Measurements from ENCODE around the gene SMYD5. TPM values are rescaled to one million over a fixed set of nuclear protein-coding genes. Genes with fewer than 3 reads are reported as not detected.
"Not testable (repeated sequence)": the region's sequence is repeated elsewhere in the genome, so short reads cannot be mapped to it uniquely, and the experiment has no call there.

SMYD5 gene
- total RNA-seq: 10 to 100 TPM; 41.5 to 44.9 TPM

DNA sequence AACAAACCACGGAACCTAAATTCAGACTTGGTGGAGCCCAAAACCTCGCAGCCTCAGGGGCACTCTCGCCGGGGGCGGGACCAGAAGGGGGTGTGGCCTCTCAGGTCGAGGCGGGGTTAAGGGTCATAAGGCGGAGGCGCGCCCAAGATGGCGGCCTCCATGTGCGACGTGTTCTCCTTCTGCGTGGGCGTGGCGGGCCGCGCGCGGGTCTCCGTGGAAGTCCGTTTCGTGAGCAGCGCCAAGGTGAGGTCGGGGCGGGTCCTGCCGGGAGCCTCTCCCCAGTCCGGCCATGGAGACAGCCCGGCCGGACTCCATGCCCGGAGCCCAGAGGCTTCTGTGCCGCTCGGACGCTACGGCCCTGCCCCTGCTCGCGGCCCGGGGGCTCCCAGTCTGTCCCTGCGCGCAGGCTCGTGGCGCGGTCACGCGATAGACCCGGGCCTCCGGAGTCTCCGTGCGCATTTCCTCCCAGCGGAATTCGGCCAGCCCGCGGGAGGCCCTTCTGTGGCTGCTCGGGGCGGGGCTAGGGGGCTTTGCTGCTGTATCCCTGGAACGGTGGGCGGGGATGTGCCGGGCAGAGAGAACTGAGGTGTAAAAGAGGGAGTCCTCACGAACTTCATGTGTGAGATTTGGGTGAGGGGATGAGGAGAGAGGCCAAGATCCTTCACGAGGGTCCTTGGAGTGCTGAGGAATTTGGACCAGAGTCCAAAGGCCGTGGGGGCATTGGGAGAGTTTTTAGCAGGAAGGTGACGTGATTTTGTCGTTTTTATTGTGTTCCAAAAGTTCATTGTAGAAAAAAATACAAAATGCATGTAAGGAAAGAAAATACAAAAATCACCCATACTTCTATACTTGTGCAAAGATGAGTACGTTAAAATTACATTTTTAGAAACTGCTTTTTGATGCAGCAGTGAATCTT lies at the start of gene SMYD5:
TSS of gene SMYD5 (plus strand) at position 126 of the 916 bp plus-strand sequence. CDS start at position 148, 22 bp downstream.
- POLR2A ChIA-PET: interaction anchor here (0.9 kb wide), 1 partner anchor 19 kb away, joined by 4 read pairs; the partner anchor contains the start of genes CCT7 and PRADC1
- CTCF ChIA-PET: interaction anchor here (1.2 to 6.4 kb wide), 3 partner anchors 14 to 296 kb away, joined by 3 to 64 read pairs (median 10); no protein-coding TSS in a partner anchor

DNA sequence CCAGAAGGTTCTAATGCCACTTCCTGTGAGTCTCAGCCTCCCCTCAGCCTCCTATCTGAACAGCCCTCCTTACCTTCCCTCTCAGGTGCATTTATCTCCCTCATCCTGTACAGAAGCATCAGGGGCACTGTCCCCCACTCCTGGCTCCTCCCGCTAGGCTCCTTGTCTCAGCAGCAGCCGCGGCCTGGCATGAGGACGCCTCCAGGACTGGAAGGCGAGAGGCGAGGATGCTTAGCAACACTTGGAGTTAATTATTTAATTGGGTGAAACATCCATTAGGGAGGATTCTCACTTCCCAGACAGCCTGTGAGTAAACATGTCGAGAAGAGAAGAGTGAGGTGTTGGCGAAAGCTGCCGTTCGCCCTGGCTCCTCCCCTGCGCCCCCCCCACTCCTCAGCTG lies 48.1 kb upstream of the SMYD5 start:
- CTCF ChIA-PET, POLR2A ChIA-PET: not testable (repeated sequence)

DNA sequence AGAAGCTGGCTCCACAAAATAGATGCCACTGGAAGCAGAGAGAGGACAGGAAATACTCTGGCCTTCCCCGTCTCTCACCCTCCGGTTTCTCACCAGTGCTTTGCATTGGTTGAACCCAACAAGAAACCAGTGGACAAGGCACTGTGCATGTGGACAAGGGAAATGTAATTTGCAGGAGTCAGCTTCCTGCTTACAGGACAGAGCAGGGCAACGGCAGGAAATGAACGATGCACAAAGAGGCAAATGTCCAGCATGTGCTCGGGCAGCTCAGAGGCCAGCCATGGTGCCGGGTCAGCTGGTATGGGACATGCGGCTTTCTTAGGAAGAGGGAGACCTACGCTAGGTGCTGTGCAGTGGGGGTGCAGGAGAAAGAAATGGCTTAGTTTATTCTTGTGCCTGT lies 47.2 kb upstream of the SMYD5 start:
- CTCF ChIA-PET: not testable (repeated sequence)

DNA sequence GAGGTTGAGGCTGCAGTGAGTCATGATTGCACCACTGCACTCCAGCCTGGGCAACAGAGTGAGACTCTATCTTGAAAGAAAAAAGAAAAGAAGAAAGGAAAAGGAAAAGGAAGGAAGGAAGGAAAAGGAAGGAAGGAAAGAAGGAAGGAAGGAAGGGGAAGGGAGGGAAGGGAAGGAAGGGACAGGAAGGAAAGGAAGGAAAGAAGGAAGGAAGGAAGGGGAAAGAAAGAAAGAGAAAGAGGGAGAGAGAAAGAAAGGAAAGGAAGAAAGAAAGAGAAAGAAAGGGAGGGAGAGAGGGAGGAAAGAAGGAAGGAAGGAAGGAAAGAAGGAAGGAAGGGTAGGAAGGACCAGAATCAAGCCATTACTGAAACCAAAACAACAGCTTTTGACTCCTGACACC lies 45.7 kb upstream of the SMYD5 start:
- POLR2A ChIA-PET, CTCF ChIA-PET: not testable (repeated sequence)

More for the DNA sequence above, 47.2 kb upstream of the SMYD5 start:
- POLR2A ChIA-PET: not testable (repeated sequence)

DNA sequence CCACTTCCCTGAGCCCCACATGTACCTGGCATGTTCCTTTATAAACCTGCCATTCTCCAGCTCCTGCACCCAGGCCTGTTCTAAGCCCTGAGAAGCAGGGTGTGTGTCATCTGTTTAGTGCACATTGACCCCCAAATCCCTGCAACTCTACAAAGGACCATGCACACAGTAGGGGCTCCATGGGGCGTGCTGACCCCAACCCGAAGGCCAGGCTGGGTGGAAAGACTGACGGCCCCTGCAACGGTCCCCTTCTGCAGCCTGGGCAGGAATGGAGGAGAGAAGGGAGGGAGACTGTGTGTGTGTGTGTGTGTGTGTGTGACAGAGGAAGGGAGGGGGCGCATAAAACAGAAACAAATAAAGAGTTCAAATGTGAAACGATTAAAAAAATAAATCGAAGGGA lies 43.7 kb upstream of the SMYD5 start:
- POLR2A ChIA-PET, CTCF ChIA-PET: not testable (repeated sequence)

DNA sequence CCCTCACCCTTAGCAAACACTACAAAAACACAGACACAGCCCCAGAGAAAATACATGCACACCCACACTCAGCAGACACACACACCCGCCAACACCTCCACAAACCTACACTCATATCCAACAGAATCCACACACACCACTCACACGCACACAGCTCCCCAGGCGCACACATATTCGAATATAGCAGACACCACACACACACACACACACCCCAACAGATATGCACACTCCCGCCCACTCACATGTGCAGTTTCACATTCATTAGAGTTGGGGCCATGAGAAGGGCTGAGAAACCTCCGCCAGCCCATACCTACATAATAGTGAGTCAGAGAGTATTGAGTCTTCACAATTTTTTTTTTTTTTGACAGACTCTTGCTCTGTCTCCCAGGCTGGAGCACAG lies 41.1 kb upstream of the SMYD5 start:
- POLR2A ChIA-PET: interaction anchor here (0.6 kb wide), 1 partner anchor 347 kb away, joined by 3 read pairs; no protein-coding TSS in a partner anchor
- CTCF ChIA-PET: interaction anchor here (1.5 kb wide), 1 partner anchor 94 kb away, joined by 3 read pairs; no protein-coding TSS in a partner anchor

DNA sequence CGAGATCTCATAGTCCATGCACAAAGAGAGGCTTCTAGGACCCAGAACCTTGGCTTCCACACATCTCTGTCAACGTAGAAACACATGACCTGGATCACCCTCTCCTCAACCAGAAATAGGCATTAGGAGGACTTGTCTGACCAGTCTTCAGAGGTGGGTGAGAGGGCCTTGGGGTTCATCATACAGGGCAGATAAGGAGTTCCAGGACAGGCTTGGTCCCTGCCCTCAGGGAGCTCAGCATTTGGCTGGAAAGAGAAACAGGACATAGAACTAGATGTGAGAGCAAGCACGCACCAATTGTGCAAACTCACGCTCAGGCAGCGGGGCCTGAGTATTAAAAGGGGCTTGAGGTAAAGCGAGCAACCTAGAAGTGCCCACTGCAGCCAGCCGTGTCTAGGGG lies 40.3 kb upstream of the SMYD5 start:
- CTCF ChIA-PET: interaction anchor here (1.5 to 2.3 kb wide), 3 partner anchors 10 to 282 kb away, joined by 3 to 6 read pairs (median 4); no protein-coding TSS in a partner anchor
- POLR2A ChIA-PET: no interaction called here

DNA sequence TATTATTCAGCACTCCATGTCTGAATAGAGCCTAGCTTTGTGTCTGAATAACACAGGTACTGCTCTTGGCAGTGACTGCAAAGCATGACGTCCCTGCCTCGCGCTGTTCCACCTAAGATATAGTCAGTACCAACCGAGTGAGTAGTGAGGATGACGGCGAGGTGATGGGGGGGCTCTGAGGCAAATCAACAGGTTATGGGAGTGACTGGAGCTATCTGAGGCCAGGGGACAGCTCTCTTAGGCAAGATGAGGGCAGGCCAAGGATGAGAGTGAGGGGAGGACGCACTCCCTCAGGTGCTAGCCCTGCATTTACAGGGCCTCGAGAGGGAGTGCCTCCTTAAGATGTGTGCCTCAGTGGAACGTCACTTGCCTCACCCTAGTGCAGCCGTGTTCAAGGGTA lies 39.8 kb upstream of the SMYD5 start:
- CTCF ChIA-PET: interaction anchor here (2.0 to 2.3 kb wide), 2 partner anchors 10 to 282 kb away, joined by 4 to 6 read pairs; no protein-coding TSS in a partner anchor
- POLR2A ChIA-PET: no interaction called here

DNA sequence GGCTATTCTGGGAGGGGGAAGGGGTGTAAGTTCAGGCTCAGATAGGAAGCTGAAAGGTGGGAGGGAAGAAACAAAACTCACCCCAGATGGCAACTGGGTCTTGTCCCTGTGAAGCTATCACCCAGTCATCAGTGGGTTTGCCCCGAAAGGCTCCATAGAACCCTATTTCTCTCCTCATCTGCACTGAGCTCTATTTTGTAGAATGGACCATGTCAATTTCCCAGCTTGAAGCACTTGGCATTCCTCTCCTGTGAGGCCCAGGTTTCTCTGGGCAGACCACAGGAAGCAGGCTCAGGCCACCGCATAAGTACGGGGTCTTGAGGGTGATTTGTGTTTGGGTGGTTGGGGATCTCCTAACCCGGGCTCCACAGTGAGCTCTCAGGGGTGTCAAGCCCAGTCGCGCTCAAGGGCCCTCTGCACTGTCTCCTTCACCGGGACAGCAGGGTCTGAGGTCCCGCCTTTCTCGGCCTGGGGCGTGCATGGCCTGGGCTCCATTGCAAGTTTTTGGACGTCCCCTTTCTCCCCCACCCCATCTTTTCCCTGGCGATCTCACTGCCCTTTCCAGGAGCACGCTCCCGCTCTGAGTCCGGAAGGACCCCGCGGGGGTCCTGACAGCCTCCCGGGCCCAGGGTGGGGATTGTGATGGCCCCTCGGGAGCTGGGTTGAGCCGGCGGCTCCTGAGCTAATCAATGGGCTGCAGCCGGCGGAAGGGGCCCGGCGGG lies 38.9 kb upstream of the SMYD5 start:
- CTCF ChIA-PET: interaction anchor here (0.8 to 3.9 kb wide), 5 partner anchors 11 to 288 kb away, joined by 3 to 64 read pairs (median 6); partner anchors contain the start of genes SMYD5 and SPR
- POLR2A ChIA-PET: no interaction called here

DNA sequence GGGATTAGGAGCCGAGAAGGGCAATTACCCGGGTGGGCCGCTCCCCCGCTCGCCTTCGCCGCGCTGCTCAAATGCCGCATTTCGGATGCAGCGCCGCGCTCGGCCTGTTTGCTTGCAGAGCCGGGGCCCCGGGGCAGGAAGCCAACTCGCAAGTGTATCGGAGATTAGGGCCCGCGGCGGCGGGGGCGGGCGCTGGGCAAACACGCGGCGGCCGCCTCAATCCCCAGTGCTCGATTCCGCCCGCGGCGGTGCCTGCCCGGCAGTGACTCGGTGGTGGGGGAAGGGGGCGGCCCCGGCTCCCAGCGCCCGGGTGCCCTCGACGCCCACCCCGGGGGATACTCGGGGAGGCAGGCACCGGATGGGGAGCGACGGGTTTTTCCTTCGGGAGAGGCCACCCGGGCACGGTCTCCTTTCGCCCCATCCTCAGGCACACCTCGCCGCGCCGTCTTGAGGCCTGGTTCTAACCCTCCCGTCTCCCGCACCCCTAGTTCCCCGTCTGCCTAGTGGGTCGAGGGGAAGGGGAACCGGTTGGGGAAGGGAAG lies 38.3 kb upstream of the SMYD5 start:
- ChIA-PET POLR2A (interaction anchor here (1.9 kb wide), 1 partner anchor 105 kb away, joined by 5 read pairs; the partner anchor contains the start of gene SFXN5), CTCF (interaction anchor here (0.8 to 3.9 kb wide), 12 partner anchors 12 to 289 kb away, joined by 3 to 64 read pairs (median 8); partner anchors contain the start of genes SFXN5, SMYD5 and SPR)

DNA sequence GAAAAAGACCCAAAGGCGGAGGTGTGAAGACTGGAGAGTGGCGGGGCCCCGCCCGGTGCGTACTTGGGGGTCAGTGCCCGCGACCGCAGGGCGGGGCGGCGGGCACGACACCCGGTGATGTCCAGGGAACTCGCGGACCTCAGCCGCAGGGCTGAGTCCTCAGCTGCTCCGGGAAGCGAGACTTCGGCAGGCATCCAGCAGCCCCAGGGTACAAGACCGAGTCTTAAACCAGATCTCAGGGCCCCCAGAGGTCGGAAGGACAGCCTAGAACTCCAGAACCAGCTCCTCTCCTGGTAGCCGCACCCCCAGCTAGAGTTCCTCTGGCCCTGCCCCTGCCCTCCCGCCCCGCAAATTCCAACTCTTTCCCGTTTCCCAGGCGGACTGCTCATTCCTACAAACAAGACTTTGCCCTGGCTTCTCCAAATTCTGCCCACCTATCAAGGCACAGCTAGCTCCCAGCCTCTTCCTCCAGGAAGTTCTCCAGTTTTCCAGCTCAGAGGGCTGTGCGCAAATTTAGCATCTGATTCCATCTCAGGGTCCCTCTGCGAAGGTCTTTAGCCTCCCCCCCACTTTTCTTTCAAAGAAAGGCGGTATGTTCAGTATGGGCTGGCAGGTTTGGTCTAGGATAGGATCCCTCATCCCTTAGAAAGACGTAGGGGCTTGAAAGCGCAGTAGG lies 37.7 kb upstream of the SMYD5 start:
- ChIA-PET CTCF (interaction anchor here (0.6 to 3.9 kb wide), 30 partner anchors 10 to 289 kb away, joined by 3 to 64 read pairs (median 5); partner anchors contain the start of genes CCT7, EMX1, PRADC1 and SFXN5), POLR2A (interaction anchor here (1.9 kb wide), 1 partner anchor 105 kb away, joined by 5 read pairs; the partner anchor contains the start of gene SFXN5)

DNA sequence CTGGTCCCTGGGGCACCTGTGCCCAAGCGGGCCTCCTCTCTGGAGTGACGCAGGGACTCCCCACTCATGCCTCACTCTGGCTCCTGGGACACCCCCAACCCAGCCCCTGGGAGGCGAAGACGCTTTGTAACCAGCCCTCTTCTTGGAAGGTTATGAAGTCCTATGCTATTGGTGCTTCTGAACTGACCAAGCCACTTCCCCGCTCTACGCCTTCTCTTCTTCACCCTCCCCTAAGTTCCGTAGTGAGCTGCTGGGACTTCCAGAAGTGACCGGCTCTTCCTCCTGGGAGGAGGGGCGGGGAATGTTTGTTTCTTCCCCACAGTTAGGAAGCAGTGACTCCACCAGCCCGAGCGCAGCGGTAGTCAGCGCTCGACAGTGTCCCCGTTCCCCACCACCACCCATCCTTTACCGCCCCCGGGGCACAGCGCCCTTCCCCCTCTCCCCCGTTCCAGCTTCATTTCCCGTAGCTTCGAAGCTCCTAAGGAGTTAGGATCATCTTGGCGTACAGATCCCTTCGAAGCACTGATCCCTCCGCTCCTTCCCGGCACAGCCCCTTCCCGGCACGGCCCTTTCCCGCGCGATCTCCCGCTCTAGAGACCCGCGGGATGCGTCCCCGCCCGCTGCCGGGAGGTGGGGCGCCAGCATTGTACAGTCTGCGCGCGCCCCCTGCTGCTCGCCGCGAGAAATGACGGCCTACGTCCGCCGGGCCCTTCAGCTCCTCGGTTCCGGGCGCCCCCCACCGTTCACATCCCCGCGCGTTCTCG lies 37.0 kb upstream of the SMYD5 start:
- POLR2A ChIA-PET: interaction anchor here (1.2 to 1.9 kb wide), 3 partner anchors 35 to 106 kb away, joined by 5 to 9 read pairs (median 8); partner anchors contain the start of genes CCT7 and SFXN5
- CTCF ChIA-PET: interaction anchor here (0.6 to 3.9 kb wide), 47 partner anchors 9 to 425 kb away, joined by 3 to 64 read pairs (median 4); partner anchors contain the start of genes CCT7, EMX1, NOTO and PRADC1

DNA sequence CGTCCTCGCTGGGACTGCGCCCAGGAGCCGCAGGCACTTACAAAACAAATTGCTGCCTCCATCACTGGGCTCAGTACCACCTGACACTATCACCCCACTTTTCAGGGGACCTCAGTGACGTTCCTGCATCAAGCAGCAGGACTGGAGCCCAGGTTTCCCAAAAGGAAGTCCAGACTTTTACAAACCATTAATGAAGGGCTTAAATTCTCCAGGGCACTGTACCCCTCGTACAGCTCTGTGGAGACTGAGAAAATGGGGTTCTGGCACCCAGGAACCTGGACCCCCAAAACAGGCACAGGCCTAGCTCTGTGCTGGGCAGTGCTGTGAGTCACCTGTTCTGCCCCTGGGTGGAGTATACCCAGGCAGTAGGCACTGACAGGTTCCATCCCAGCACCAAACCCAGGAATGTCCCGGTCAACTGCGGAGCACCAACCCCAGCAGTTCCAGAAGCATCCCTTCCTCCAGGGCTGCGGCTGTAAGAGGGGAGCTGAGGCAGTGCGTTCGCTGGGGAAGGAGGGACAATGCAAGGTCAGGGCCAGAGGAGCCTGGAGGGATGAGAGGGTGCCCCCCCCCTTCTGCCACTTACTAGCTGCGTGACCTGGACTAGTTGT lies 36.3 kb upstream of the SMYD5 start:
- ChIA-PET CTCF (interaction anchor here (0.7 to 3.9 kb wide), 41 partner anchors 8 to 426 kb away, joined by 3 to 64 read pairs (median 4); partner anchors contain the start of genes CCT7, EMX1, NOTO and PRADC1), POLR2A (interaction anchor here (1.2 to 1.9 kb wide), 3 partner anchors 34 to 107 kb away, joined by 5 to 9 read pairs (median 8); partner anchors contain the start of genes CCT7 and SFXN5)

DNA sequence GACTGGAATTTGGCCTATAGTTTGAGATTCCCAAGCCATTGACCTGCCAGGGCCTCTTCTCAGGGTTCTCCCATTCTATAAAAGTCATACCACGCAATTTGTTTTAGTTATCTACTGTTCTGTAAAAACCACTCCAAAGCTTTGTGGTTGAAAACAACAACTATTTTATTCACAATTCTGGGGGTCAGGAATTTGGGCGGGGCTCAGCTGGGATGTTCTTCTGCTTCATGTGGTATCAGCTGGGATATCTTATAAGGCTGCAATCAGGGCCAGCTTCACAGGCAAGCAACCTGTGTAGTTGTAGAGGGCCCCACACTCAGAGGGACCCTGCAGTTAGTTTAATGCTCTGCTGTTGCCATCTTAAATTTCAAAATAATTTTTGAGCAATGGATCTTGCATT lies 28.1 kb upstream of the SMYD5 start:
- ChIA-PET CTCF (interaction anchor here (0.6 to 1.1 kb wide), 3 partner anchors 9 to 1371 kb away, joined by 3 to 4 read pairs (median 4); no protein-coding TSS in a partner anchor), POLR2A (no interaction called here)

DNA sequence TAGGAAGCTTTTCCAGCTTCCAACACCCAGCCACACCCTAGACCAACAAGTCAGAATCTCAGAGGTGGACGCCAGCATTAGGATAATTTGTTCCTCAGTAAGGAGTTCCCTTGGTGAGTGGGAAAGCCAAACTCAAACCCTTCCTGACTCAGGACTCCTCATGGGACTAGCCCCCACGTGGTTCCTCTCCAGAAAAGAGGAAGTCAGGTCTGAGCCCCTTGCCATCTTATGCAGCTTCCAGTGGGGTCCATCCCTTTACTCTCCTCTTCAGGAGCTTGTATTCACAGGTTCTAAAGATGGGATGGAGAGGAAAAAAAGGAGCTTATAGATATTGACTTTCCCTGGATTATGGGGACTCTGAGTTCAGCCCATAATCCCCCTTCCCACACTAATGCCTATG lies 26.5 kb upstream of the SMYD5 start:
- CTCF ChIA-PET: interaction anchor here (0.6 to 1.9 kb wide), 3 partner anchors 10 to 294 kb away, joined by 3 to 11 read pairs (median 3); no protein-coding TSS in a partner anchor
- POLR2A ChIA-PET: no interaction called here

DNA sequence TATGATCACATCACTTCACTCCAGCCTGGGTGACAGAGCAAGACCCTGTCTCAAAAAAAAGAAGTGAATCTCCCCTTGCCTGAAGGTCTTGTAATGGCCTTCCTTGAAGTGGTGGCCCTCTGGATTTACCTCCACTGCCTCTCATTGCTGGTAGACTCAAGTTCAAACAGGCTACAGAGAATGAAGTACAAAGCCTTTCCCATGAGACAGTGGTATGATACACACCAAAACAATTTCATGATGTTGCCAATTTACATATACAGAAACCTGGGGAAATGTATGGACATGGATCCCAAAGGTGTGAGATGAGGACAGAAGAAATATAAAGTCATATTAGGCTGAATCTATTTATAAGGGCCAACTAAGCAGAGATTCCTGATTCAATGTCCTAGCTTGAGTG lies 16.5 kb upstream of the SMYD5 start:
- POLR2A ChIA-PET: no interaction called here
- CTCF ChIA-PET: interaction anchor here (0.6 kb wide), 1 partner anchor 1677 kb away, joined by 3 read pairs; no protein-coding TSS in a partner anchor

DNA sequence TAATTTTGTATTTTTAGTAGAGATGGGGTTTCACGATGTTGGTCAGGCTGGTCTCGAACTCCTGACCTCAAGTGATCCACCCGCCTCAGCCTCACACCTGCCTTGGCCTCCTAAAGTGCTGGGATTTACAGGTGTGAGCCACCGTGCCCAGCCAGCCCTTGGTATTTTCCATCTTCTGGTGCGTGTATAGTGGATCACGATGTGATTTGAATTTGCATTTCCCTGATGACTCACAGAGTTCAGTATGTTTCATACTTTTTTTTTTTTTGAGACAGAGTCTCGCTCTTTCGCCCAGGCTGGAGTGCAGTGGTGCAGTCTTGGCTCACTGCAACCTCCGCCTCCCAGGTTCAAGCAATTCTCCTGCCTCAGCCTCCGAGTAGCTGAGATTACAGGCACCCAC lies 13.8 kb upstream of the SMYD5 start:
- CTCF ChIA-PET: interaction anchor here (1.4 to 1.9 kb wide), 2 partner anchors 13 to 23 kb away, joined by 4 to 10 read pairs; partner anchors contain the start of gene SMYD5
- POLR2A ChIA-PET: not testable (repeated sequence)

Measured in activated CD8-positive, alpha-beta memory T cell treated with anti-CD3 and anti-CD28 coated beads for 36 hours (primary cell).